Measurements from ENCODE around the gene COL4A1.

Gene COL4A1

GRCh38 chr13:110197471-110197870 lies 109.5 kb downstream of the COL4A1 start:
- Histone ChIP-seq H3K27me3 (ENCODE audit: control insufficient read depth in 3 of 3, insufficient read depth in 3 of 3, low read depth in 1 of 3, low read length in 3 of 3) (no peaks in the 10 kb centered on the region), H2AFZ (ENCODE audit: low read length) (no peak overlapping the region), H3K4me1 (ENCODE audit: control insufficient read depth in 2 of 2, insufficient read depth in 1 of 2, low read depth in 1 of 2, low read length in 2 of 2) (no peaks in the 10 kb centered on the region), H2BK12ac (ENCODE audit: low read length) (no peak overlapping the region), H3K23ac (ENCODE audit: low read depth, low read length, poor library complexity) (no peak overlapping the region), H3K9ac (ENCODE audit: low read depth, low read length, poor library complexity) (no peak overlapping the region), H3K79me1 (ENCODE audit: low read depth, low read length) (no peaks in the 10 kb centered on the region), H3K9me3 (replicated peaks in 1 of 2; ENCODE audit: control insufficient read depth in 2 of 2, insufficient read depth in 1 of 2, low read depth in 1 of 2, low read length in 2 of 2) (no peaks in the 10 kb centered on the region), H4K91ac (ENCODE audit: low read depth, low read length, poor library complexity) (no peak overlapping the region), H4K8ac (ENCODE audit: low read depth, low read length) (no peak overlapping the region), H3K4me2 (ENCODE audit: insufficient read depth, low read length, poor library complexity, severe bottlenecking) (no peak overlapping the region), H2AK5ac (ENCODE audit: low read depth, low read length) (no peak overlapping the region), H2BK5ac (ENCODE audit: low read length) (no peak overlapping the region), H3K27ac (replicated peaks; ENCODE audit: low read length) (no peak overlapping the region), H2BK15ac (ENCODE audit: low read length) (no peak overlapping the region), H2BK120ac (ENCODE audit: low read depth, low read length) (no peak overlapping the region), H3K4me3 (ENCODE audit: low read length in 2 of 2) (no peak overlapping the region), H3K14ac (ENCODE audit: low read length) (no peak overlapping the region), H3K36me3 (replicated peaks in 1 of 2; ENCODE audit: control insufficient read depth in 2 of 2, insufficient read depth in 2 of 2, low read length in 2 of 2) (peaks cover 15 to 89% of the 10 kb centered on the region in 2 donors), H3K4ac (ENCODE audit: low read length) (no peak overlapping the region), H3K18ac (ENCODE audit: low read length) (no peak overlapping the region)
- DNase-seq (ENCODE audit: low spot score) = no peak
- WGBS, 2 donors (ENCODE audit: extremely low coverage in 2 of 2, insufficient read length in 2 of 2, insufficient replicate concordance in 1 of 2) = no CpG with 5 or more reads among the region's 4 CpGs

GRCh38 chr13:110197026-110197425 lies 109.9 kb downstream of the COL4A1 start:
- H2AFZ ChIP-seq (ENCODE audit: low read length) = no peak overlapping the region
- H3K27ac ChIP-seq (replicated peaks; ENCODE audit: low read length) = no peak overlapping the region

GRCh38 chr13:110195547-110196485 lies 111.1 kb downstream of the COL4A1 start:
- no CpG with 5 or more reads among the region's 8 CpGs for WGBS, 2 donors (ENCODE audit: extremely low coverage in 2 of 2, insufficient read length in 2 of 2, insufficient replicate concordance in 1 of 2)
- H3K14ac ChIP-seq (ENCODE audit: low read length) = no peak overlapping the region
- H3K79me1 ChIP-seq (ENCODE audit: low read depth, low read length) = no peaks in the 10 kb centered on the region
- H3K4me3 ChIP-seq (ENCODE audit: low read length in 2 of 2) = no peak overlapping the region
- H3K18ac ChIP-seq (ENCODE audit: low read length) = no peak overlapping the region
- H4K91ac ChIP-seq (ENCODE audit: low read depth, low read length, poor library complexity) = no peak overlapping the region
- H3K36me3 ChIP-seq (replicated peaks in 1 of 2; ENCODE audit: control insufficient read depth in 2 of 2, insufficient read depth in 2 of 2, low read length in 2 of 2) = peaks cover 18 to 91% of the 10 kb centered on the region in 2 donors
- no peak overlapping the region for H2BK12ac ChIP-seq (ENCODE audit: low read length)
- no peak overlapping the region for H3K23ac ChIP-seq (ENCODE audit: low read depth, low read length, poor library complexity)
- H3K9ac ChIP-seq (ENCODE audit: low read depth, low read length, poor library complexity) = no peak overlapping the region
- H2AK5ac ChIP-seq (ENCODE audit: low read depth, low read length) = no peak overlapping the region
- no peaks in the 10 kb centered on the region for H3K4me1 ChIP-seq (ENCODE audit: control insufficient read depth in 2 of 2, insufficient read depth in 1 of 2, low read depth in 1 of 2, low read length in 2 of 2)
- no peaks in the 10 kb centered on the region for H3K9me3 ChIP-seq (replicated peaks in 1 of 2; ENCODE audit: control insufficient read depth in 2 of 2, insufficient read depth in 1 of 2, low read depth in 1 of 2, low read length in 2 of 2)
- H2AFZ ChIP-seq (ENCODE audit: low read length) = no peak overlapping the region
- no peak overlapping the region for H2BK120ac ChIP-seq (ENCODE audit: low read depth, low read length)
- no peak overlapping the region for H3K4ac ChIP-seq (ENCODE audit: low read length)
- no peak overlapping the region for H3K4me2 ChIP-seq (ENCODE audit: insufficient read depth, low read length, poor library complexity, severe bottlenecking)
- no peak overlapping the region for H2BK5ac ChIP-seq (ENCODE audit: low read length)
- H2BK15ac ChIP-seq (ENCODE audit: low read length) = no peak overlapping the region
- no peak for DNase-seq (ENCODE audit: low spot score)
- H3K27ac ChIP-seq (replicated peaks; ENCODE audit: low read length) = no peak overlapping the region
- H3K27me3 ChIP-seq (ENCODE audit: control insufficient read depth in 3 of 3, insufficient read depth in 3 of 3, low read depth in 1 of 3, low read length in 3 of 3) = no peaks in the 10 kb centered on the region
- no peak overlapping the region for H4K8ac ChIP-seq (ENCODE audit: low read depth, low read length)

More at GRCh38 chr13:110197026-110197425, 109.9 kb downstream of the COL4A1 start:
- H3K79me1 ChIP-seq (ENCODE audit: low read depth, low read length) = no peaks in the 10 kb centered on the region
- H2BK120ac ChIP-seq (ENCODE audit: low read depth, low read length) = no peak overlapping the region
- no peaks in the 10 kb centered on the region for H3K4me1 ChIP-seq (ENCODE audit: control insufficient read depth in 2 of 2, insufficient read depth in 1 of 2, low read depth in 1 of 2, low read length in 2 of 2)
- no peak overlapping the region for H3K18ac ChIP-seq (ENCODE audit: low read length)
- no peak overlapping the region for H4K8ac ChIP-seq (ENCODE audit: low read depth, low read length)
- H4K91ac ChIP-seq (ENCODE audit: low read depth, low read length, poor library complexity) = no peak overlapping the region
- no peak overlapping the region for H2BK5ac ChIP-seq (ENCODE audit: low read length)
- no peak overlapping the region for H3K4ac ChIP-seq (ENCODE audit: low read length)
- H2BK15ac ChIP-seq (ENCODE audit: low read length) = no peak overlapping the region
- H3K4me2 ChIP-seq (ENCODE audit: insufficient read depth, low read length, poor library complexity, severe bottlenecking) = no peak overlapping the region
- H3K9me3 ChIP-seq (replicated peaks in 1 of 2; ENCODE audit: control insufficient read depth in 2 of 2, insufficient read depth in 1 of 2, low read depth in 1 of 2, low read length in 2 of 2) = no peaks in the 10 kb centered on the region
- H2BK12ac ChIP-seq (ENCODE audit: low read length) = no peak overlapping the region
- no CpG with 5 or more reads among the region's 3 CpGs for WGBS, 2 donors (ENCODE audit: extremely low coverage in 2 of 2, insufficient read length in 2 of 2, insufficient replicate concordance in 1 of 2)
- peaks cover 15 to 91% of the 10 kb centered on the region in 2 donors for H3K36me3 ChIP-seq (replicated peaks in 1 of 2; ENCODE audit: control insufficient read depth in 2 of 2, insufficient read depth in 2 of 2, low read length in 2 of 2)
- no peak overlapping the region for H3K9ac ChIP-seq (ENCODE audit: low read depth, low read length, poor library complexity)
- no peak overlapping the region for H2AK5ac ChIP-seq (ENCODE audit: low read depth, low read length)
- no peaks in the 10 kb centered on the region for H3K27me3 ChIP-seq (ENCODE audit: control insufficient read depth in 3 of 3, insufficient read depth in 3 of 3, low read depth in 1 of 3, low read length in 3 of 3)
- H3K23ac ChIP-seq (ENCODE audit: low read depth, low read length, poor library complexity) = no peak overlapping the region
- H3K4me3 ChIP-seq (ENCODE audit: low read length in 2 of 2) = no peak overlapping the region
- H3K14ac ChIP-seq (ENCODE audit: low read length) = no peak overlapping the region
- DNase-seq (ENCODE audit: low spot score) = no peak

GRCh38 chr13:110194451-110194850 lies 112.5 kb downstream of the COL4A1 start:
- Histone ChIP-seq H3K27ac (replicated peaks; ENCODE audit: low read length) (no peak overlapping the region), H3K4me3 (ENCODE audit: low read length in 2 of 2) (no peak overlapping the region), H3K9ac (ENCODE audit: low read depth, low read length, poor library complexity) (no peak overlapping the region), H3K9me3 (replicated peaks in 1 of 2; ENCODE audit: control insufficient read depth in 2 of 2, insufficient read depth in 1 of 2, low read depth in 1 of 2, low read length in 2 of 2) (no peaks in the 10 kb centered on the region), H2BK120ac (ENCODE audit: low read depth, low read length) (no peak overlapping the region), H2BK12ac (ENCODE audit: low read length) (no peak overlapping the region), H2AFZ (ENCODE audit: low read length) (no peak overlapping the region), H3K14ac (ENCODE audit: low read length) (no peak overlapping the region), H3K18ac (ENCODE audit: low read length) (no peak overlapping the region), H4K91ac (ENCODE audit: low read depth, low read length, poor library complexity) (no peak overlapping the region), H3K4me1 (ENCODE audit: control insufficient read depth in 2 of 2, insufficient read depth in 1 of 2, low read depth in 1 of 2, low read length in 2 of 2) (no peaks in the 10 kb centered on the region), H3K36me3 (replicated peaks in 1 of 2; ENCODE audit: control insufficient read depth in 2 of 2, insufficient read depth in 2 of 2, low read length in 2 of 2) (peaks cover 15 to 87% of the 10 kb centered on the region in 2 donors), H3K27me3 (ENCODE audit: control insufficient read depth in 3 of 3, insufficient read depth in 3 of 3, low read depth in 1 of 3, low read length in 3 of 3) (no peaks in the 10 kb centered on the region), H3K4me2 (ENCODE audit: insufficient read depth, low read length, poor library complexity, severe bottlenecking) (no peak overlapping the region), H3K23ac (ENCODE audit: low read depth, low read length, poor library complexity) (no peak overlapping the region), H2BK5ac (ENCODE audit: low read length) (no peak overlapping the region), H4K8ac (ENCODE audit: low read depth, low read length) (no peak overlapping the region), H3K4ac (ENCODE audit: low read length) (no peak overlapping the region), H2AK5ac (ENCODE audit: low read depth, low read length) (no peak overlapping the region), H2BK15ac (ENCODE audit: low read length) (no peak overlapping the region), H3K79me1 (ENCODE audit: low read depth, low read length) (no peaks in the 10 kb centered on the region)
- no CpG with 5 or more reads among the region's 8 CpGs for WGBS, 2 donors (ENCODE audit: extremely low coverage in 2 of 2, insufficient read length in 2 of 2, insufficient replicate concordance in 1 of 2)
- DNase-seq (ENCODE audit: low spot score) = no peak

All from neuronal stem cell (in vitro differentiated cells).